HG03432 (cell line): ENCODE results near the gene PRPF6.
"Not testable (repeated sequence)": the region's sequence is repeated elsewhere in the genome, so short reads cannot be mapped to it uniquely, and the experiment has no call there.

Experiments used
- ATAC-seq: cut with Tn5 transposase; IDR thresholded peaks from one replicate; pipeline ENCODE4 v1.9.1; 2021; ENCODE audit warnings: mild to moderate bottlenecking, moderate library complexity; ENCODE audit not compliant: unreplicated experiment

Gene PRPF6

DNA sequence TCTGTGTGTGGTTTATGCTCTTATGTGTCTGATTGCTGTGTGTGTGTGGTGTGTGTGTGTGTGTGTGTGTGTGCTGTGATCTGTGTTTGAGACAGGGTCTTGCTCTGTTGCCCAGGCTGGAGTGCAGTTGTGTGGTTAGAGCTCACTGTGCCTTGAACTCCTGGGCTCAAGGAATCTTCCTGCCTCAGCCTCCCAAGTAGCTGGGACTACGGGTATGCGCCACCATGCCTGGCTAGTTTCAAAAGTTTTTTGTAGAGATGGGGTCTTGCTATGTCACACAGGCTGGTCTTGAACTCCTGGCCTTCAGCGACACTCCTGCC is 7.8 kb upstream of the PRPF6 start:
- no peak for ATAC-seq

DNA sequence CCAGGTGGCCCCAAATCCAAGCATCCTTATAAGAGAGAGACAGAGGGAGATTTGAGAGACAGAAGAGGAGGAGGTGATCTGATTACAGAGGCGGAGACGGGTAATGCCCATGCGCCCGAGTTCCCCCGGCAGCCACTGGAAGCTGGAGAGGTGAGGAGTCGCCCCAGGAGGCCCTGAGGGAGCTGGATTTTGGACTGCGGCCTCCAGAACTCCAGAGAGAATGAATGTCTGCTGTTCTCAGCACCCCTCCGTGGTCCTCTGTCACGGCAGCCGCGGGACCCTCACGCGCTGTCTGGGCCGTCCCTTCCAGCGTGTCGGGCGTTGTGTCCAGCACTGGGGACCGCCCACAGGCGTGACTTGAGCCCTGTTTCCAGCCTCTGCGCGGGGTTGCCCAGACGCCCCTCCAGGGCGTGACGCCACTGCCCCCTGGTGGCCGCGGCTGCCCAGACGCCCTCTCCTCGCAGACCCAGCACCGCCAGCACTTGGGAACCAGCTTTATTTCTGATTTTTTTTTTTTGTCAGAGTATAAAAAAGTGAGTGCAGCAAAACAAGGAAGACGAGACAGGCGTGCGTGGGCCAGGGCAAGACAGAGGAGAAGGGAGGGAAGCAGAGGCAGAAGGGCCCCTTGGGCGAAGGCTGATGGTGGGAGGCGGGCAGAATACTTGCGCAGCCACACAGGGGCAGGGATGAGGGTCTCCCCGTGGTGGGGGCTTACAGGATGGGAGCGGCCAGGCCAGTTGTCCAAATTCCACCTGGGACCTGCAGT is 7.1 kb upstream of the PRPF6 start:
- peak; percentile 44 for ATAC-seq

DNA sequence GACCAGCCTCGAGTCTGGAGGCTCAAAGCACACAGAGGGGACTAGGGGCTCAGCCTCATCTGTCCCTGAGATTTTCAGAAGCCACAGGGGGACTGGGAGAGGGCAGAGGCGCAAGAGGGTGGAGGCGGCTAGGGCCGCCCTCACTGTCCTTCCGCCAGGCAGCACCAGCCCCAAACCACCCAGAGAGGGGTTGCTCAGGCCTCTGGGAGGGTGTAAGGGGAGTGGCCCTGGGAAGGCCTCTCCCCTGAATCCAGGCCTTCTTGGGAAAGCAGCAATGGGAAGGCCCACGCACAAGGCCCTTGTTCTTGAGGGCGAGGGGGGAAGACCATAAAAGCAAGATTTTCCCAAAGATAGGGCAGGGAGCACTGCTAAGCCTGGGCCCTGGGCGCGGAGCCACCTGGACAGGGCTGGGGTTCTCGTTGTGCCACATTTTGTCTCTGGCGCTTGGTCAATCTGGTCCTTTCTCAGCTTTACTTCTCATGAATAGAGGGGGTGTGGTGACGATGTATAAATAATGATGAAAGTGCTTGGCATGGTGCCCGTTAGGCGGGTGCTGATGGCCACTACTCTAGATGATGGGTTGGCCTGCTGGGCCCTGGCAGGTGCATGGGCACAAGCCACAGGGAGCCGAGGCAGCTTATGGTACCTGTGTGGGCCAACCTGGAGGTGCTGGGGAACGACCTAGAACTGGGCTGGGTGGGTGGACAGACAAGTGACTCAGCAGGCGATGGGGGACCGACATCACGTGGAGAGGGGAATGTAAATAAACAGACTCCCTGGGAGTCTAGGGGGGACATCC is 6.3 kb upstream of the PRPF6 start:
- ATAC-seq = no peak

DNA sequence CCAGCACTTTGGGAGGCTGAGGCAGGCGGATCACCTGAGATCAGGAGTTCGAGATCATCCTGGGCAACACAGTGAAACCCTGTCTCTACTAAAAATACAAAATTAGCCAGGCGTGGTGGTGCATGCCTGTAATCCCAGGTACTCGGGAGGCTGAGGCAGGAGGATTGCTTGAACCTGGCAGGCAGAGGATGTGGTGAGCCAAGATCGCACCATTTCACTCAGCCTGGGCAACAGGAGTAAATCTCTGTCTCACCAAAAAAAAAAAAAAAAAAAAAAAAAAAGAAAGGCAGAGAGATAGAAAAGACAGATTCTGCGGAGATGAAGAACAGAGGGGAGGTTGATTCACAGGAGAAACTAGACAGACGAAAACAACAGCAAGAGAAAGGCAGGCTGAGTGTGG is 4.4 kb upstream of the PRPF6 start:
- ATAC-seq = not testable (repeated sequence)

DNA sequence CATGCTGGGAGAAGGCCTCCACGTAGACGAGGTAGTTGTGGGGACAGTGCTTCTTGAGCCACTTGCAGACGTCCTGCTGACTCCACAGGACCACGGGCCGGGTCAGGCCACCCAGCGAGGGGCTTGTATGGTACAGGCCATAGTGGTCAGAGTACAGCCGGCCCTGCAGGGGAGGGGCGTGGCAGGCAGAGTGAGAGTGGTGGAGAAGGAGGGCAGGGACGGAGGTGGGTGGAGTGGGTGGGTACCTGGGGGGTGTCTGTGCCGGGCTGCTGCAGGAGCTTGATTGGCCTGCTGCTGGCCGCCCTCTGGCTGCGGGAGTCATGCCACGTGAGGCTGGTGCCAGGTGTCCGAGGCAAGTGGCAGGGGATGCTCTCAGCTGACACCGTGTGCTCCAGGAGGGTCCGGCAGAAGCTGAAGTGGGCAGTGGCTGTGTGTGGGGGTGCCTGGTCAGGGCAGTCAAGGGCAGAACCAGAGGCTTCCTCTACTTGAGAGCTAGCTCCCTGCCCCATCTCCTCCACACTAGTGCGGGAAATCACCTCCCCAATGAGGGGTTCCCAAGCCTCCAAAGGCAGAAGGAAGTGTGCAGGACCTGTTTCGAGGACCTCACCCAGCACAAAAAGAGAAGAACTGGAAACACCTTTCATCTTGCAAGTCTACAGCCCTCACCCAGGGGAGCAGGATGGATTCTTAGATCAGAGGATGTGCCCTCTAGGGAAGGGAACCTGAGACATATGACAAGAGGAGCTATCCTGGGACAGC is 3.8 kb upstream of the PRPF6 start:
- ATAC-seq = no peak

DNA sequence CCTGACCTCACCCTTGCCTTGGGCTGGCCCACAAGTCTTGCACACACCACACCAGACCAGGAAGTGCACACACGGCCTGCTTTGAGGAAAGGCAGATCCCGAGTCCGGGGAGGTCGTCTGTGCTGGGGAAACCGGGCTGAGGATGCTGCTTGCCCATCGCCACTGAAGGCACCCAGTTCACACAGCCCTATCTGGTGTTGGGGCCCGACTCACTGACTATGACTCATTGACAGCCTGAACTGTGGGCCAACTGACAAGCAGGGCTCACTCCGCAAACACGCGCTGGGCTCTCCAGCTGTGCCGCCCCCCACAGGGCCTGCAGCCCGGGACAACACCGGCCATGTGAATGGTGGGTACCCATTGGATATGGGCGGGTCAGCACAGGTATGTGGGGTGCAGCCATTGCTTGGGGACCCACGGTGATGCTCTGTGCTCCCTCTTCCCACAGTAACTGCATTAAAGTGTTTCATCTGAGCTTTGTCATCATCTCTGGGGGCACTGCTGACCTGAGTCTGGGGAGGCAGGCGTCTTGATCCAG is 3.1 kb upstream of the PRPF6 start:
- no peak for ATAC-seq

DNA sequence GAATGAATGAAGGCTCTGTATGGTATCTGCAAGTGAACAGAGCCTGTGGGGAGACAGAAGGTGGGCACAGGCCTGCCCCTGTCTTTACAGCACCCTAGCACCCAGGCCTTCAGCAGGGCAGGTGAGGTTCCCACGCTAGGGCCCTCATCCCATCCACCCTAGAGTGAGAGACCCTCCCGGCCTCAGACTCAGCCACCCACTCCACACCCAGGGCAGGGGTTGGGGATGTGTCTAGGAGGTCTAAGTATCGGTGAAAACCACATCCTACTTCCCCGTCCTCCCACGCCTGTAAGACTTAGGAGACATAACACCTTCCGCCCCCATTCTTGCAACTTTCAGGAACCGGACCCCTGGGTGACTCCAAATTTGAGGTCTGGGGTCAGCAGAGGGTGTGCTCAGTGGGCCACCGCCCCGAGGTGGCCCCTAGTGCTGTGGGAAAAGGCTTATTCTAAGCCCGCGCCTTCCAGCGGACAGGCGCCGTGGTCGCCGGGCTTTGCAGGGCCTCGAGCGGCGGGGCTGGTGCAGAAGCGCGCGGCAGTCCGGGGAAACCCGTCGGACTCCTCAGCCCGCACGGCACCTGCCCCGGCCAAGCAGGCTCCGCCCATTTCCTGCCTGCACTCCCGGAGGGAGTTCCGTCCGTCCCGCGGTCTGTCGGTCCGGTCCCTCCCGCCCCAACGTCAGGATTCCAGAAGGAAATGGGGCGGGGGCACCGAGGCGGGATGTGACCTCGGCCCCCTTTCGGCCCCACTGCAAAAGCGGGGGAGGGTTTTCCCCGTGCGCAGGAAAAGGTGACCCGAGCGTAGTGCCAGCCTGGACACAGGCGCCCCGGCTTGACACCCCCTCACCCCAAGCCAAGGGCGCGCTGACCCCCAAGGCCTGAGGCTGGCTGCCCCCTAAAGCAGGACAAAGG is 2.4 kb upstream of the PRPF6 start:
- ATAC-seq = peak; percentile 31

DNA sequence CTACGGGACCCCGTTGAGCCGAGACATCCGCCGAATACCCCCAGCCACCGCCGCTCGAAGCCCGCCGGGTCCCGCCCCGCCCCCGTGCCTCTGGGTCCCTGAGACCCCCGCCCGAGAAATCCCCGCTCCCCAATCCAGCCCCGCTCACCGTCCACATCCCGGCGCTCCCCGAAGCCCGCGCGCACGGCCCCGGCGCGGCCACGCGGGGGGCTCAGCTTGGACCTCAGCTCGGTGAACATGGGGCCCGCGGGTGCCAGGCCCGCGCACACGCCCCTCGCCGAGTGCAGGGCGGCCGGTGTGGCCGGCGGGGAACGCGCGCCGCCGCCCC is 1.7 kb upstream of the PRPF6 start:
- ATAC-seq = no peak

DNA sequence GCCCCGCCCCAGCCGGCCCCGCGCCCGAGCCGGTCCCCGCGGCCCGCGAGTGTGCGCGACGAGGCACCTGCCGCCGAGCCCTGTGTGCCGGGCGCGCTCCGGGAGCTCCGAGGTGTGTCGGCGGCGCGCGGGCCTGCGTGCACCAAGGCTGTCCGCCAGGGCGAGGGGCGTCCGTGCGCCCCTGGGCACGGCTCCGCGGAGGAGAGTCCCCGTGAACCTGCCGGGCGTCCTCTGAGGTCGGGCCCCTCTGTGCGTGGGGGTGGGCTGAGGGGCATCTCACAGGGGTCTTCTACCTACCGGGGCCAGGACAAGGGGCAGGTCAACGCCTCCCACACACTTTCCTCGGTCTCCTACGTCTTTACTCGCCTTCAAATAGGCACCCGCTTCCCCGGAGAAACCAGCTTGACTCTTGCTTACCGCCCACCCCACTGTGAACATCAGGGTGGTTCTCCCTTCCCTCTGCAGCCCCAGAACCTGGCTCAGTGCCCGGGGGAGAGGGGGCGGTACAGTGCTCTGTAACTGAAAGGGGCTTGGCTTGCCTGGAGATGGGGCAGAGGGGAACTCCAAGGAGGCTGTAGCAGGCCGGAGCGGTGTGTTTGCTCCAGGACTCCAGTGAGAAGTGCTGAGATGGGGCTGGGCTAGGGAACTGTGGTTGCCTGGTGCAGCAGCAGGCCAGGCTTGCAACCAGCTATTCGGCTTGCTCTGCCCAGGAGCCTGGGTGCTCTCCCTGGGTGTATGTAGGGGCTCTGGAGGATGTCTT is 1.2 kb upstream of the PRPF6 start, which contains the start of gene SAMD10:
TSS of gene SAMD10 (minus strand) at position 86 of the 760 bp plus-strand sequence. CDS start 175 bp downstream, outside the sequence.
- peak; percentile 29 for ATAC-seq

DNA sequence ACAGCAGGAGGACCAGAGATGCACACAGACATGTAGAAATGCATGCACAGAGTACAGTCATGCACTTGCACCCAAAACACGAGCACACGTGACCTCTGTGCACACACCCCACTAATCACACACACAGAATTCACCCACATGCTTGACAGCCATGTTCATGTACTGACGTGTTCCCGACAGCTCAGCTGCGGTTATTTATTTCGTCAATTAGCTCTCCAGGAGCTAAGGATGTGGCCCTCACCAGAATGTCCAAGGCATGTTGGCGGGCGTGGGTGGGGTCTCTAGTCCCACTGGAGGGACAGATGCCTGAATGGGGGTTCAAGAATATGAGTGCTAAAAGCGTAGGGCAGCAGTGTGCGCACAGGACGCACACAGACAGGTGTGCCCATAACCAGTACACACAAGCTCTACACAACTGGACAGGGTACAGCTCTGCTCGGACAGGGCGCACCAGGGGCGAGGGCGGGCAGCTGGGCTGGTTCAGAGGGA is 571 bp upstream of the PRPF6 start:
- ATAC-seq = peak; percentile 10

DNA sequence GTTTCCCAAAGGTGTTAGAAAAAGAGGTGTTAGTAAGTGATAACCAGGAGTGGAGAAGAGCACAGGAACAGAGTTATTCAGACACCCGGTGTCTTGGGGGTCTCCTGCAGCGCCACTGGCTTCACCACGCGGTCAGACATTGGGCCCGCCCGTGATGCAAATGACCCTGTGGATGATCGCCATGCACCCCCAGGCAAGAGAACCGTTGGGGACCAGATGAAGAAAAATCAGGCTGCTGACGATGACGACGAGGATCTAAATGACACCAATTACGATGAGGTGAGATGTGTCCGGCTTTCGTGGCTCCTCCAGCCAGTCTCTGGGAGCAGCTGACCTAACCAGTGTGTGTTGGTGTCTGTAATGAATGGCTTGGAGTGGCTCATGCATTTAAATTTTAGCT is 2.0 kb downstream of the PRPF6 start:
- no peak for ATAC-seq

DNA sequence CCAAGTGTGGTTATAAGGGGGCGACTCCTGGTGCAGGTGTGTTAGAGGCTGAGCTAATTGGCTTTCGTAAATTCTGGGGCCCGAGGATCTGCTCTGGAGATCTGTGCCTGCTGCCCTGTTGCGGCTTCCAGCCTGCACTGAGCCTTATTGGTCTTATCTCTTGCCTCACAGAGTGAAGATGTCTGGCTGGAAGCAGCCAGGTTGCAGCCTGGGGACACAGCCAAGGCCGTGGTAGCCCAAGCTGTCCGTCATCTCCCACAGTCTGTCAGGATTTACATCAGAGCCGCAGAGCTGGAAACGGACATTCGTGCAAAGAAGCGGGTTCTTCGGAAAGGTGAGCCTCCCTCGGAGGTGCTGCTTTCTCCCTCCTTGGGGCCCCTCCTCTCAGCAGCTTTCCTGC is 20.0 kb downstream of the PRPF6 start:
- ATAC-seq = no peak

DNA sequence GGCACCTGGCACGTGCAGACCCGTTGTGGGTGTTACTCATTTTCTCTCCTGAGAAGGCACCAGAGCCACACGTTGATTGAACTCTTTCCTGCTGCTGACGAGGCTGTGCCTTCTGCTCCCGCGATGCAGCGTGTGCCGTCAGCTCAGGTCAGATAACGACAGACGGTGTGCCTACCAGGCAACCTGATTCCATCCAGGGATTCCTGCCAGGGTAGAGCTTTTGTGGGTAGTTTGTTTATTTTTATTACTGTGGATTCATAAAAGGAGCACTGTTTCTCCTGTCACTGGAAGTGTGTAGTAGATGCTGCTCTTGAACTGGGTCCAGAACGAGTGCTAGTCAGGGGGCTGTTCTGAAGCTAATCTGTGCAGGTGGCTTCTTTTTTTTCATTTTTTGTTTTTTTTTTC is 20.7 kb downstream of the PRPF6 start:
- no peak for ATAC-seq

DNA sequence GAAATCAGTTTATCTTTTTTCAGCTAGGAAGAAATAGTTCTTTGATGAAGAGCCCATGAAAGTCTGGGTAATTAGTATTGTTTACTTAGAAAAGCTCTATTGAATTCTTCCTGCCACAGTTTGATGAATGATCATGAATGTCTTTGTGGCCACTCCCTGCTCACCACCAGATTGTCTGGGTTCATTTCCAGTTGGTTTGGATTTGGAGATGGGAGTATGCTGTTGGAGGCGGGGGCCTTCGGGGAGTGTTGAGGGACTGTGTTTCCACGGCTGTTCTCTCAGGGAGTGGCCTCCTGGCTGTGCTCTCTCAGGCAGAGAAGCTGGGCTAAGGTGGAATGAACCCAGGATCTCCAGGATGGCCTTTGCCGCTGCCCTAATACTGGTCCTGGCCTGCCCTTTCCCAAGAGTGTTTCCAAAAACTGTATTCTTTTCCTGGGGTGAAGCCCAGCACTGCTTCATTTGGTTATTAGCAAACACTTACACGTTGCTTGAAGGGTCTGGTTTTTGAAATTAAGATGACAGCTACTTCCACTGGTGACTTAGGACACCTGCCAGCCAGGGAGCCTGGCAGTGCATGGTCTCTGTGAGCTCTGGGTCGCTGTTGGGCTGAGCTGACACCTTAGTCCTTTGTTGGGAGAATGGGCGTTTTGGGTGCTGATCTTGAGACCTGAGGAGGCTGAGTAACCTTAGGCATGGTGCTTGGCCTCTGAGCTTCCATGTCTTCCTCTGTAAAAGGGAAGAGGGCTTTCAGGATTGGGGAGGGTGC is 23.2 kb downstream of the PRPF6 start:
- no peak for ATAC-seq

DNA sequence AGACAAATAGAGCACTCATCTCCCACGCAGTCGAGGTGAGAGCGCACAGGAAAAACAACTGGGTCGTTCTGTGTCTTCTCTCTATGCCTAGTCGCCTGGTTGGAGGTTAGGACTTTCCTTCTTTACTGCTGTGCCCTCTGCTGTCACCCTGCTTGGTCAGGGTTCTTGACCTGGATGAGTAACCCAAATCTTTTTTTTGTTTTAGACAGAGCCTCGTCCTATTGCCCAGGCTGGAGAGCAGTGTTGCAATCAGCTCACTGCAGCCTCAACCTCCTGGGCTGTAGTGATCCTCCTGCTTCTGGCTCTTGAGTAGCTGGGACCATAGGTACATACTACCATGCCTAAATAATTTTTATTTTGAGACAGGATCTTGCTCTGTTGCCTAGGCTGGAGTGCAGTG is 24.5 kb downstream of the PRPF6 start:
- no peak for ATAC-seq

DNA sequence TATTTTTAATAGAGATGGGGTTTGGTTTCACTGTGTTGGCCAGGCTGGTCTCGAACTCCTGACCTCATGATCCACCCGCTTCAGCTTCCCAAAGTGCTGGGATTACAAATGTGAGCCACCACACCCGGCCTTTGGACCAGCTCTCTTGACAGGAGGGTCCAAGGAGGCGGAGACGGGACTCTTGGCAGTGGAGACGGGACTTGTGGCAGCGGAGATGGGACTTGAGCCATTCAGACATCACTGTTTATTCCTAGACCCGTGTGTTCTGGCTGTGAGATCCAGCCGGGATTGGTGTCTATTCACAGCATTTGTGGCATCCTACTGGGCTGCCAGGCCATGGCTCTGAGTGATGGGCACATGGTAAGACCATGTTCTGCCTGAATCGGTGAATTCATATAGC is 25.6 kb downstream of the PRPF6 start:
- ATAC-seq = no peak

DNA sequence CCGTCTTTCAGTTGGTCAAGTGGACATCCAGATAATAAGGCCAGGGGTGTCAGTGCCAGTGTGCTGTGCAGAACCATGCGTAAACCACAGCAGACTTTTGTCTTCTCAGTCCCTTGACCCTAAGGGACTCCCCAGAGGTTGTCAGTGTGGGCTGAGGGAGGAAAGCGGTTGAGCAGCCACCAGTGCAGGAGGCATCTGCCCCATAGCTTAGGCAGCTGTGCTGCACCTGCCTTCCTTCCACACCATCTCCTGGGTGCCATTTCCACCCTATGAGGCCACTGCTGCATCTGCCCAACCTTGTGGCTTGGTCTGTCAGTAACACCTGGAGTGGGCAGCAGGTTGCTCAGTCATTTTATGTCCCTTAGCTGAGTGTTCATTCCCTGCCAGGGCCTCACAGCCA is 26.0 kb downstream of the PRPF6 start:
- no peak for ATAC-seq

DNA sequence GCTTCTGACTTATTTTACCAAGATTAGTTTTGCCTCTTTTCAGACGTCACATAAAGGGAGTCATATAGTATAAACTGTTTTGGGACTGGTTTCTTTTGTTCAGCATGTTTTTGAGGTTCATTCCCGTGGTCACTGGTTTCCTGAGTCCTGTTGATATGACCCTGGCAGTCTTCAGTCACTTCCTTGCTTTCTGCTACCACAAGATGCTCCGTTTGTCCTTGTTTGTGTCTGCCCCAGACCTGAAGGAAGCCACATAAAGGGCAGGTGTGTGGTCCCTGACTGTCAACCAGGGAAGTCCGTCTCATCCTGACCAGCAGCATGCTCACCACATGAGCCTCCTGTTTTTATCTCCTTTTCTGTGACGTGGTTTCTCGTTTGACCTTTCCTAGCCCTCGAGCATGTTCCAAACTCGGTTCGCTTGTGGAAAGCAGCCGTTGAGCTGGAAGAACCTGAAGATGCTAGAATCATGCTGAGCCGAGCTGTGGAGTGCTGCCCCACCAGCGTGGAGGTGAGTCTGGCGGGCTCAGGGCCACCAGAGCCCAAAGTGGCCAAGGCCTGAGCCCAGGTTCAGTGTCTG is 29.0 kb downstream of the PRPF6 start:
- no peak for ATAC-seq
